GM19395 (cell line): ENCODE measurements around the gene ERBB3.

Experiments used
- ATAC-seq: cut with Tn5 transposase; IDR thresholded peaks from one replicate; pipeline ENCODE4 v1.9.1; 2021; ENCODE audit warnings: mild to moderate bottlenecking, moderate library complexity; ENCODE audit not compliant: unreplicated experiment

The ERBB3 gene

DNA sequence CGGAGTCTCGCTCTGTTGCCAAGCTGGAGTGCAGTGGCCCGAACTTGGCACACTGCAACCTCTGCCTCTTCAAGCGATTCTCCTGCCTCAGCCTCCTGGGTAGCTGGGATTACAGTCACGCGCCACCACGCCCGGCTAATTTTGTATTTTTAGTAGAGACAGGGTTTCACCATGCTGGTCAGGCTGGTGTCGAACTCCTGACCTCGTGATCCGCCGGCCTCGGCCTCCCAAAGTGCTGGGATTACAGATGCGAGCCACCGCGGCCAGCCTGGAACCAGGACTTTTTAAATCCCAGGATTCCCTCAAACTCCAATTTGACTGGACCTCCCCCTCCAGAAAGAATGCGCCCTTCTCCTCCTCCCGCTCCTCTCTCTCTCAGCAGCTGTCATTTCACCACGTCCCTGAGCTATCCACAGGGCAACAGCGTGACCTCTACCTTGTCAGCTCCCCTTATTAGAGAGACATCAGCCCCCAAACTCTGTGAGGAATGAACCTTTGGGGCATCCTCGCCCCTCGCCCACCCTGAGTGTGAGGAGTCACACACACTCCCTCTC, 50.1 kb downstream of the ERBB3 start:
- ATAC-seq: no peak

DNA sequence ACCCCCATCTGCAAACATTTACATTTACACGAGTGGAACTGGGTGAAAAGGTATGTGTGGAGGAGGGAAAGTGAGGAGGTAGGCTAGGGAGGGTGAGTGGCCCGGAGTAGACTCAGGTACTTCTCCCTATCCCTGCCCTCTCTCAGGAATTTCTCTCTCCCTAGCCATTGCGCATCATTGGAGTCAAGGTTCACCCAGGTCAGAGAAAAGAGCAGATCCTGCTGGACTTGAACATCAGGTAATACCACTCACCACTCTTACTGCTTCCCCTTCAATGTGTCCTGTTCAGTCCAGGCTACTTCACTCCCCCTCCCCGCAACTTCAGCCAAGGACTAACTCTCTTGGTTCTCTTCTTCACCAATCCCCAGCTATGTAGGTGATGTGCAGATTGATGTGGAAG, 50.9 kb downstream of the ERBB3 start:
- ATAC-seq: no peak

DNA sequence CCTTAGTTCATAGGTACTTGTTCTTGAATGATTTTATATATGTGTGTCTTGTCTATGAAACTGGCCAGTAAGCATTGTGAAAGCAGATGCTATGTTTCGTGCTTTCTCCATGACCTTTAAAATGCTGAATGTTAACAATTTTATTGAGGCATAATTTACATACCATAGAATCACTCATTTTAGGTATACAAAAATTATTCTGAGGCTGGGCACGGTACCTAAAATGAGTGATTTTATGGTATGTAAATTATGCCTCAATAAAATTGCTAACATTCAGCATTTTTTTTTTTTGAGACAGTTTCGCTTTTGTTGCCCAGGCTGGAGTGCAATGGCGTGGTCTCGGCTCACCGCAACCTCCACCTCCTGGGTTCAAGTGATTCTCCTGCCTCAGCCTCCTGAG, 54.9 kb downstream of the ERBB3 start:
- no peak for ATAC-seq

DNA sequence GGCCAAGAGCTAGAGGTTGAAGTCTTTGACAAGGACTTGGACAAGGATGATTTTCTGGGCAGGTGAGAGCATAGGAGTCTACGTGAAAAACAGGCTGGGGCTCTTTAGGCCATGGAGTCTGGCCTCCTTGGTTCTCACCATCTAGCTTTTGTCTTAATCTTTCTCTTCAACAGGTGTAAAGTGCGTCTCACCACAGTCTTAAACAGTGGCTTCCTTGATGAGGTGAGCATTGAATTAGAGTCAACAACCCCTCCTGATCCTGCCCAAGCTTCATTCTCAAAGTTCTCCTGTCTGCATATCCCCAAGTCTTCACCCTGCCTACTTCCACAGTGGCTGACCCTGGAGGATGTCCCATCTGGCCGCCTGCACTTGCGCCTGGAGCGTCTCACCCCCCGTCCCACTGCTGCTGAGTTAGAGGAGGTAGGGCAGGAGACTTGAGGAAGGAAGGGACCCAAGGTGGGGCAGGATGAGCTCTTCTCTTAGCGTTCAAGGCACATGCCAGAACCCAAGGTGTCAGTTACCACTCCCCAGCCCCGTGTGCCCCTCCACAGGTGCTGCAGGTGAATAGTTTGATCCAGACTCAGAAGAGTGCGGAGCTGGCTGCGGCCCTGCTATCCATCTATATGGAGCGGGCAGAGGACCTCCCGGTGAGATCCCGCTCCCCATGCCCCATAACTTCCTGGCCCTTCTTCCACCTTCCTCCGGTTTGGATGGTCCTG, 58.0 kb downstream of the ERBB3 start:
- ATAC-seq: no peak

DNA sequence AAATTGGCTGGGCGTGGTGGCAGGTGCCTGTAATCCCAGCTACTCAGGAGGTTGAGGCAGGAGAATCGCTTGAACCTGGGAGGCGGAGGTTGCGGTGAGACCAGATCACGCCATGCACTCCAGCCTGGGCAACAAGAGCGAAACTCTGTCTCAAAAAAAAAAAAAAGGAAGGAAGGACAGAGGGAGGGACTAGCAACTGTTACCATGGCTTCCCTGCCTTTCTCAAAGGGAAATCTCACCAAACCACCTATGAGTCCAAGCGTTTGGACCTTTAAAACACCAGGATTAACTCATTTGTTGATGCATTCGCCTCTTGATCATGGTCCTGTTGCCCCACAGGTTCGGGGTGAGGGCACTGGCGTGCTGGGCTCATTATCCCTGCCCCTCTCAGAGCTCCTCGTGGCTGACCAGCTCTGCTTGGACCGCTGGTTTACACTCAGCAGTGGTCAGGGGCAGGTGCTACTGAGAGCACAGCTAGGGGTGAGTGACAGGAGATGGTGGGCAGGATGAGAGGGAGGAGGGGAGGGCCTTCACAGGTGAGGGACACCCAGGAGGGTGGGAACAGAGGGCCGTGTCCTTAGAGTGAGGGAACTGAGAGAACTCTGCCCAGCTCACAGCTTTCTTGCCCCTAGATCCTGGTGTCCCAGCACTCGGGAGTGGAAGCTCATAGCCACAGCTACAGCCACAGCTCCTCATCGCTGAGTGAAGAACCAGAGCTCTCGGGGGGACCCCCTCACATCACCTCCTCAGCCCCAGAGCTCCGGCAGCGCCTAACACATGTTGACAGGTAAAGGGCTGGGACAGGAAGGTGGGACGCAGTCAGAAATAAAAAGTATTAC, 62.2 kb downstream of the ERBB3 start:
- no peak for ATAC-seq

DNA sequence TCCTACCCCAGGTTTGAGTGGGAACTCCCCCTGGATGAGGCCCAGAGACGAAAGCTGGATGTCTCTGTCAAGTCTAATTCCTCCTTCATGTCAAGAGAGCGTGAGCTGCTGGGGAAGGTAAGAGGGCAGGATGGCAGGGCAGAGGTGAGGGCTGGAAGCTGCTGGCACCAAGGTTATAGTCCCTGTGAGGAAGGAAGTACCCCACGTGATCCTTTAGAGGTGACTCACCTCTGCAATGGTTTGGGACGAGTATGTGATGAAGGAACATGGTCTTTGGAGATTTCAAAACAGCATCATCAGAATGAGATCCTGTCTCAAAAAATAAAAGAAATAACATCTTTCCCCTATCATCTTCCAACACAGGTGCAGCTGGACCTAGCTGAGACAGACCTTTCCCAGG, 63.3 kb downstream of the ERBB3 start:
- no peak for ATAC-seq

DNA sequence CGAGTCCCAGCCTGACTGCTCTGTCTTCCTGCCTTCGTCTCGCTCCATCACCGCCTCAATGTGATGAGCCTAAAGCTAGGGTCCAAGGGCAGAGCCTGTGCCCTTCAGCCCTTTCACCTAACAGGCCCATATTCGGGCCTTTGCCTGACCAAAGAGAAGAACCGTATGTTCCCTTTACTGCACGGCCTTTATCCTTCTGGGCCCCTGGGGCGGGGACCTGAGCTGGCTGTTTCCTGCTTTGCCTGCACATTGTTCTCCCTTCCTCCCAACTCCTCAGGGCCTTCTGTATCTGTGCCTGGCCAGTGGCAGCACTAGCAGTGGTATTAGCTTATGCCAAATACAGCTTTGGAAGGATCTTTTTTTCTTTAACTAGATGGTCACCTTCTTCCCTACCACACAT, 63.9 kb downstream of the ERBB3 start:
- no peak for ATAC-seq

DNA sequence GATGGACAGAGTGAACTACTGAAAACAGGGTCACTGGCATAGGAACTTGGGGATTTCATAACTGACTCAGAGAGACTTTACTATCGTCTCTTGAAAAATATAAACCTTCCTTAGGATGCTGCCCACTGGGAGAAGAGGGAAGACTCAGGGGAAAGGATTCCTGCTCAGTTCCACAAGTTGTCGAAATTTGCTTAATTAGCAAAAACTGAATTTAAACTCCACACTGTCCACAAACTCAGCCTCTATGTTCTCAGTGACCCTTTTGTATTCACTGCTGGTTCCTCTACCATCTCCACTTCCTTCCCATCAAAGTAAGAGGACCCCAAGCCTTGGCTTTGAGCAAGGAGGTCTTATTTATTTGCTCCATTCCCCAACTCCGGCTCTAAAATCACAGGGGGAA, 65.3 kb downstream of the ERBB3 start:
- no peak for ATAC-seq

DNA sequence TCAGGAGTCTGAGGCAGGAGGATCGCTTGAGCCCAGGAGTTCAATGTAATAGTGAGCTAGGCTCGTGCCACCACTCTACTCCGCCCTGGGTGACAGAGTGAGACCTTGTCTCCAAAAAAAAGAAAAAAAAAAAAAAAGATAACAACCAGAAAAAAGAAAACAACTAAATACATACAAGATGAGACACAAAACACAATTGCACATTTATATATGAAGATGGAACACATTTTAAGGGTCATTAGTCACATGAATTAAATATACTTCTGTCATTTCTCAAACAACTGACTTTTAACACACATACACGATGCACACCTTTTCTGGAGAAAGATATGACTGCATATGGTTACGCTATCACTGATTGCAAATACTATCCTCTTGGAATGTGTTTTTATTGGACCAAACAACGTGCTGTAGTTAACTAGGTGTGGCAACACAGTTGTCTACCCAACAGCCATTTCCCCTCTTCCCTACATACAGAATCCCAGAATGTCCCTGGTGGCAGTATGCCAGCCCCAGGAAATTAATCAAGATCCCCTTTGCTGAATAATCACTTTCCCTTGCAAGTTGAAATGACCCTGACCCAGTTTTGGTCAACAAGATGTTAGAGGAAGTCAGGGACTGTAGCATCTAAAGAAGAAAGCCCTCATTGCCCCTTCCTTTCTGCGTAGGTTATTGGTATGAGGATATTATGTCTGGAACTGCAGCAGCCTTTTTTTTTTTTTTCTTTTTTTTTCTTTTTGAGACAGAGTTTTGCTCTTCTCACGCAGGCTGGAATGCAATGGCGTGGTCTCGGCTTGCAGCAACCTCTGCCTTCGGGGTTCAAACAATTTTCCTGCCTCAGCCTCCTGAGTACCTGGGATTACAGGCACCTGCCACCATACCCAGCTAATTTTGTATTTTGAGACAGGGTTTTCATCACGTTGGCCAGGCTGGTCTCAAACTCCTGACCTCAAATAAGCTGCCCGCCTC, 66.8 kb downstream of the ERBB3 start:
- no peak for ATAC-seq

DNA sequence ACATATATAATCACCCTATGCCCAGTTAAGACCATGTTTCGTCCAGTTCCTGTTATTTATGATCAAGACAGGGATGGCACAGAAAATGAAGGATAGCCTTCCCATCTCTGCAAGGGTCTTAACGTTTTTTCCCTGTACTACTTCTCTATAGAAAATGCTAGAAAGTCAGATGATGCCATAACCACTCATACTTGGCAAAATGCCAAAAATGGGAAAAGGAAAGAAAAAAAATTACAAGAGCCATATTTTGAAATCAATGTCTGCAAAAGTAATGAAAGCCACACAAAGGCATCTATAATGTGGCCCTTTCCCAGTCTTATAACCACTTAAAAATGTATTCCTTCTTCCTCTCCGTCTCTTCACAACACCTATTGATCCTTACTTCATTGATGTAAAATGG, 70.6 kb downstream of the ERBB3 start:
- ATAC-seq: no peak

DNA sequence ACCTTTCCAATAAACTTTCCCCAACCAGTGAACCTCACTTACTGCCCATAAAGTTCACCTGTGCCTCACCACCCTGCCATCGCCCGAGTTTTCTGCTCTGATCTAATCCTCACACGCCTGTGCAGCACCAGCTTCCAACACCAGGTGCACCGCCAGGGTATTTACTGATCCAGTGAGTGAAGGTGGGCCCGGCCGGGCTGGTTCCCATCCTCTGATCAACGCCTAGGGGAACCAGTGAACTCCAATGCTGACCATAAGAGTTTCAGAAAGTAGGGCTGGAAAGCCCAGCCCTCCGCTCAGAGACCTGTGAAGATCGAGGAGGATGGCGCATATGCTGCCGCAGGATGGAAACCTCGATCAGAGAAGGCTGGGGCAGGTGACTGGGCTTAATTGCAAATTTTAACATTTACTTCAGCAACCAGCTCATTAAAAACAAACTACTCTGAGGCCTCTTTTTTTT, 71.7 kb downstream of the ERBB3 start:
- ATAC-seq: peak; percentile 64

DNA sequence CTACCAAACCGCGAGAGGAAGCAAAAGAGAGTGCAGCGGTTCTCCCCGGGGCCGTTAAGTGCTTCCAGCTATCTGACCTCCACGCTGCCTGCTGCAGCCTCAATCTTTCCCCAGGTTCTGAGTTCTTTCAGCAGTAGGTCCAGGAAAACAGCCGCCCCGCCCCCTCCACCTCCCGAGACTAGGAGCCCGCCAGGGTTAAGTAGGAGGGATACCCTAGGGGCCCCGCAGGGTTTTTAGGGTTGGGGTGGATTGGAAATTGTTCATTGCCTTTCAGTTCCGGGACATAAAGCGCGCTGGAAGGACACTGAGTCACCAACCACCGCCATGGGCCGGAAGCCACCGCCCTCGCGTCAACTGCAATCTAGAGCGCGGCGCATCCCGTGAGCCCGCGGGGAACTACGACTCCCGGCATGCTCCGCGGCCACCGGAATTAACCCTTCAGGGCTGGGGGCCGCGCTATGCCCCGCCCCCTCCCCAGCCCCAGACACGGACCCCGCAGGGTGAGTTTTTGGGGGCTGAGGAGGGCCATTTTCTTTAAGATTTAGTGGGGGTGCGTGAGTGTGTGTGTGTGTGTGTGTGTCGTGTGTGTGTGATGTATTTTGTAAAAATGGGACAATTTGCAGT, 72.3 kb downstream of the ERBB3 start, which contains the start of gene MYL6B:
Gene MYL6B, plus strand, starts transcription at position 456 of the 624 bp plus-strand sequence. CDS start 1,332 bp downstream, outside the sequence.
- ATAC-seq: peak; percentile 73
